ENCODE results near the gene NOS3. TPM values are rescaled to one million over a fixed set of nuclear protein-coding genes. Genes with fewer than 3 reads are reported as not detected.

Gene NOS3
- total and polyA plus RNA-seq, 9 of the 15 experiments (the other 6 are each of a cell fraction or from before 2014, with no cell fraction given), result 1.1 to 121 (median 23.6) TPM

DNA sequence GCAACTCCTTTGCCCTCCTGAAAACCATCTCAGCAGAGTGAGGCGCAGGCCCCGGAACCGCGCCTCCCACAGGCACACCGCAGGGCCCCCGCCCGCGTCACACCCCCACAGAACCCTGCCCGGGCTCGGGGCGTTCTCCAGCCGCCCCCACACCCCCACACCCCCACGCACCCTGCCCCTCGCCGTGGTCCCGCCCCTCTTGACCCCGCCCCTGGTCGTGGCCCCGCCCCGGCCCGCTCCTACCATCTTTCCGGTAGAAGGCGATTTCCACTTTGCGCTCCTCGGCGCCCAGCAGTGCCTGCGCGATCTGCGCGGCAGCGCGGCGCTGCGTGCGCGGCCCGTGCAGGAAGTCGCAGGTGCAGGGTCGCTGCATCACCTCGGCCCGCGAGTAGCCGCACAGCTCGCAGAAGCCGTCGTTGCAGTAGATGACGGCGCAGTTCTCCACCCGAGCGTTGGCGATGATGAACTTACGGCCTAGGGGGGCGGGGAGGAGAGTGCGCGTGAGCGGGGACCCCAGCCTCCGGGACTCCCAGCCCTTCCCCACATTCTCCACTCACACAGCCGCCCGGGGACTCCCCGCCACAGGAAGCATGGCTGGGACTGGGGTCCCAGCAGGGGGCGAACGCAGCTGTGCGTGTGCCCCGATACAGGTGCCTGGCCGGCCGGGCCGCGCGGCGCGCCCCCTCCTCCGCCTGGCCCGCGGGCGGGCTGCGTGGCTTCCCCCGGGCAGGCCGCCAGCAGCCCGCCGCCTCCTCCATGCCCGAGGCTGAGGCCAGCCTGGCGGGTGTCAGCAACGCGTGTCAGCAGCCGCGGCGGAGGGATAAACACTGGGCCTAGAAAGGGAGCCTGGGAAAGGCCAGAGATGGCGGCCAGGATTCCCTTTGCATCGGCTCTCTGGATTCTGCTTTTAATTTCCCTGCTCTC, 16.1 kb upstream of the NOS3 start (continued):
- TF ChIP-seq, protein P1, sequence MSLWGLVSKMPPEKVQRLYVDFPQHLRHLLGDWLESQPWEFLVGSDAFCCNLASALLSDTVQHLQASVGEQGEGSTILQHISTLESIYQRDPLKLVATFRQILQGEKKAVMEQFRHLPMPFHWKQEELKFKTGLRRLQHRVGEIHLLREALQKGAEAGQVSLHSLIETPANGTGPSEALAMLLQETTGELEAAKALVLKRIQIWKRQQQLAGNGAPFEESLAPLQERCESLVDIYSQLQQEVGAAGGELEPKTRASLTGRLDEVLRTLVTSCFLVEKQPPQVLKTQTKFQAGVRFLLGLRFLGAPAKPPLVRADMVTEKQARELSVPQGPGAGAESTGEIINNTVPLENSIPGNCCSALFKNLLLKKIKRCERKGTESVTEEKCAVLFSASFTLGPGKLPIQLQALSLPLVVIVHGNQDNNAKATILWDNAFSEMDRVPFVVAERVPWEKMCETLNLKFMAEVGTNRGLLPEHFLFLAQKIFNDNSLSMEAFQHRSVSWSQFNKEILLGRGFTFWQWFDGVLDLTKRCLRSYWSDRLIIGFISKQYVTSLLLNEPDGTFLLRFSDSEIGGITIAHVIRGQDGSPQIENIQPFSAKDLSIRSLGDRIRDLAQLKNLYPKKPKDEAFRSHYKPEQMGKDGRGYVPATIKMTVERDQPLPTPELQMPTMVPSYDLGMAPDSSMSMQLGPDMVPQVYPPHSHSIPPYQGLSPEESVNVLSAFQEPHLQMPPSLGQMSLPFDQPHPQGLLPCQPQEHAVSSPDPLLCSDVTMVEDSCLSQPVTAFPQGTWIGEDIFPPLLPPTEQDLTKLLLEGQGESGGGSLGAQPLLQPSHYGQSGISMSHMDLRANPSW (CRISPR knock-in tag; IDR thresholded peaks at IDR 0.05), result 0 out of 2 replicates have a peak, but pooled peaks have one; percentile 8
- TF ChIP-seq ZNF212 (CRISPR knock-in tag; IDR thresholded peaks at IDR 0.05), result no peak
- TF ChIP-seq, protein P2, sequence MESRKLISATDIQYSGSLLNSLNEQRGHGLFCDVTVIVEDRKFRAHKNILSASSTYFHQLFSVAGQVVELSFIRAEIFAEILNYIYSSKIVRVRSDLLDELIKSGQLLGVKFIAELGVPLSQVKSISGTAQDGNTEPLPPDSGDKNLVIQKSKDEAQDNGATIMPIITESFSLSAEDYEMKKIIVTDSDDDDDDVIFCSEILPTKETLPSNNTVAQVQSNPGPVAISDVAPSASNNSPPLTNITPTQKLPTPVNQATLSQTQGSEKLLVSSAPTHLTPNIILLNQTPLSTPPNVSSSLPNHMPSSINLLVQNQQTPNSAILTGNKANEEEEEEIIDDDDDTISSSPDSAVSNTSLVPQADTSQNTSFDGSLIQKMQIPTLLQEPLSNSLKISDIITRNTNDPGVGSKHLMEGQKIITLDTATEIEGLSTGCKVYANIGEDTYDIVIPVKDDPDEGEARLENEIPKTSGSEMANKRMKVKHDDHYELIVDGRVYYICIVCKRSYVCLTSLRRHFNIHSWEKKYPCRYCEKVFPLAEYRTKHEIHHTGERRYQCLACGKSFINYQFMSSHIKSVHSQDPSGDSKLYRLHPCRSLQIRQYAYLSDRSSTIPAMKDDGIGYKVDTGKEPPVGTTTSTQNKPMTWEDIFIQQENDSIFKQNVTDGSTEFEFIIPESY (CRISPR knock-in tag; IDR thresholded peaks at IDR 0.05), result no peak
- TF ChIP-seq TAF15 (IDR thresholded peaks at IDR 0.05; ENCODE audit: low read depth, low read length), result no peak
- TF ChIP-seq, protein P3, sequence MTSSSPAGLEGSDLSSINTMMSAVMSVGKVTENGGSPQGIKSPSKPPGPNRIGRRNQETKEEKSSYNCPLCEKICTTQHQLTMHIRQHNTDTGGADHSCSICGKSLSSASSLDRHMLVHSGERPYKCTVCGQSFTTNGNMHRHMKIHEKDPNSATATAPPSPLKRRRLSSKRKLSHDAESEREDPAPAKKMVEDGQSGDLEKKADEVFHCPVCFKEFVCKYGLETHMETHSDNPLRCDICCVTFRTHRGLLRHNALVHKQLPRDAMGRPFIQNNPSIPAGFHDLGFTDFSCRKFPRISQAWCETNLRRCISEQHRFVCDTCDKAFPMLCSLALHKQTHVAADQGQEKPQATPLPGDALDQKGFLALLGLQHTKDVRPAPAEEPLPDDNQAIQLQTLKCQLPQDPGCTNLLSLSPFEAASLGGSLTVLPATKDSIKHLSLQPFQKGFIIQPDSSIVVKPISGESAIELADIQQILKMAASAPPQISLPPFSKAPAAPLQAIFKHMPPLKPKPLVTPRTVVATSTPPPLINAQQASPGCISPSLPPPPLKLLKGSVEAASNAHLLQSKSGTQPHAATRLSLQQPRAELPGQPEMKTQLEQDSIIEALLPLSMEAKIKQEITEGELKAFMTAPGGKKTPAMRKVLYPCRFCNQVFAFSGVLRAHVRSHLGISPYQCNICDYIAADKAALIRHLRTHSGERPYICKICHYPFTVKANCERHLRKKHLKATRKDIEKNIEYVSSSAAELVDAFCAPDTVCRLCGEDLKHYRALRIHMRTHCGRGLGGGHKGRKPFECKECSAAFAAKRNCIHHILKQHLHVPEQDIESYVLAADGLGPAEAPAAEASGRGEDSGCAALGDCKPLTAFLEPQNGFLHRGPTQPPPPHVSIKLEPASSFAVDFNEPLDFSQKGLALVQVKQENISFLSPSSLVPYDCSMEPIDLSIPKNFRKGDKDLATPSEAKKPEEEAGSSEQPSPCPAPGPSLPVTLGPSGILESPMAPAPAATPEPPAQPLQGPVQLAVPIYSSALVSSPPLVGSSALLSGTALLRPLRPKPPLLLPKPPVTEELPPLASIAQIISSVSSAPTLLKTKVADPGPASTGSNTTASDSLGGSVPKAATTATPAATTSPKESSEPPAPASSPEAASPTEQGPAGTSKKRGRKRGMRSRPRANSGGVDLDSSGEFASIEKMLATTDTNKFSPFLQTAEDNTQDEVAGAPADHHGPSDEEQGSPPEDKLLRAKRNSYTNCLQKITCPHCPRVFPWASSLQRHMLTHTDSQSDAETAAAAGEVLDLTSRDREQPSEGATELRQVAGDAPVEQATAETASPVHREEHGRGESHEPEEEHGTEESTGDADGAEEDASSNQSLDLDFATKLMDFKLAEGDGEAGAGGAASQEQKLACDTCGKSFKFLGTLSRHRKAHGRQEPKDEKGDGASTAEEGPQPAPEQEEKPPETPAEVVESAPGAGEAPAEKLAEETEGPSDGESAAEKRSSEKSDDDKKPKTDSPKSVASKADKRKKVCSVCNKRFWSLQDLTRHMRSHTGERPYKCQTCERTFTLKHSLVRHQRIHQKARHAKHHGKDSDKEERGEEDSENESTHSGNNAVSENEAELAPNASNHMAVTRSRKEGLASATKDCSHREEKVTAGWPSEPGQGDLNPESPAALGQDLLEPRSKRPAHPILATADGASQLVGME (CRISPR knock-in tag; IDR thresholded peaks at IDR 0.05), result peak; percentile 88
- no peak for TF ChIP-seq RBM14 (IDR thresholded peaks at IDR 0.05; ENCODE audit: borderline replicate concordance, insufficient read depth, low read depth, low read length)
- peak; percentile 48 for TF ChIP-seq TBP (optimal IDR thresholded peaks at IDR 0.05; ENCODE audit: low read depth, low read length)
- TF ChIP-seq ZNF77 (CRISPR knock-in tag; IDR thresholded peaks at IDR 0.05), result no peak
- no peak for TF ChIP-seq ZNF274 (IDR thresholded peaks at IDR 0.05; ENCODE audit: borderline replicate concordance, low read depth, low read length)
- TF ChIP-seq CEBPB (tag; IDR thresholded peaks at IDR 0.05), result no peak
- peak; percentile 94 for TF ChIP-seq EGR1 (conservative IDR thresholded peaks at IDR 0.05)
- no peak; the same call in 1 of the 2 replicates for TF ChIP-seq ZNF644 (tag; IDR thresholded peaks at IDR 0.05; ENCODE audit: low read depth)
- TF ChIP-seq GATAD2A (IDR thresholded peaks at IDR 0.05), result peak; percentile 87; the same call in 1 of the 2 replicates
- TF ChIP-seq, protein P4, sequence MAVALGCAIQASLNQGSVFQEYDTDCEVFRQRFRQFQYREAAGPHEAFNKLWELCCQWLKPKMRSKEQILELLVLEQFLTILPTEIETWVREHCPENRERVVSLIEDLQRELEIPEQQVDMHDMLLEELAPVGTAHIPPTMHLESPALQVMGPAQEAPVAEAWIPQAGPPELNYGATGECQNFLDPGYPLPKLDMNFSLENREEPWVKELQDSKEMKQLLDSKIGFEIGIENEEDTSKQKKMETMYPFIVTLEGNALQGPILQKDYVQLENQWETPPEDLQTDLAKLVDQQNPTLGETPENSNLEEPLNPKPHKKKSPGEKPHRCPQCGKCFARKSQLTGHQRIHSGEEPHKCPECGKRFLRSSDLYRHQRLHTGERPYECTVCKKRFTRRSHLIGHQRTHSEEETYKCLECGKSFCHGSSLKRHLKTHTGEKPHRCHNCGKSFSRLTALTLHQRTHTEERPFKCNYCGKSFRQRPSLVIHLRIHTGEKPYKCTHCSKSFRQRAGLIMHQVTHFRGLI (CRISPR knock-in tag; IDR thresholded peaks at IDR 0.05), result no peak

Measured in K562 (cell line).